Neural cell (in vitro differentiated cells): Measurements from ENCODE around the gene UBA1. TPM values are rescaled to one million over a fixed set of nuclear protein-coding genes. Genes with fewer than 3 reads are reported as not detected.

Experiments
- H2AFZ ChIP-seq: fragments of 200-600, 300-800 bp; sonication (generic), shearing (Covaris generic); 2 replicates; pipeline ENCODE4 v1.6.0; 2014; ENCODE audit warnings: low read depth, mild to moderate bottlenecking, antibody characterized with exemption, low read length, moderate library complexity
- H3F3A ChIP-seq: fragments of 200-600 bp; shearing (Covaris generic); 2 replicates; pipeline ENCODE4 v1.6.1; 2016; ENCODE audit warnings: mild to moderate bottlenecking, moderate library complexity, mixed read lengths, antibody characterized with exemption, low read length; ENCODE audit not compliant: insufficient read depth, poor library complexity, severe bottlenecking
- H3K27ac ChIP-seq: fragments of 200-600, 300-800 bp; sonication (generic), shearing (Covaris generic); 2 replicates; pipeline ENCODE4 v1.5.1; 2014; ENCODE audit warnings: mild to moderate bottlenecking, low read length, moderate library complexity
- H3K27me3 ChIP-seq: fragments of 300-800, 200-600 bp; sonication (generic), shearing (Covaris generic); 2 replicates; pipeline ENCODE4 v1.6.0; 2014; ENCODE audit warnings: mild to moderate bottlenecking, low read depth, low read length, moderate library complexity; ENCODE audit not compliant: insufficient read depth
- H3K36me3 ChIP-seq: fragments of 300-800, 200-600 bp; sonication (generic), shearing (Covaris generic); 2 replicates; pipeline ENCODE4 v1.5.1; 2014; ENCODE audit warnings: mild to moderate bottlenecking, antibody characterized with exemption, low read length, moderate library complexity; ENCODE audit not compliant: insufficient read depth
- H3K4me2 ChIP-seq: fragments of 300-800, 200-600 bp; sonication (generic), shearing (Covaris generic); 2 replicates; pipeline ENCODE4 v1.6.0; 2014; ENCODE audit warnings: mild to moderate bottlenecking, low read length
- H3K4me3 ChIP-seq: fragments of 300-800, 200-600 bp; sonication (generic), shearing (Covaris generic); 2 replicates; pipeline ENCODE4 v1.5.1; 2014; ENCODE audit warnings: mild to moderate bottlenecking, low read length, moderate library complexity
- H3K79me2 ChIP-seq: fragments of 200-600 bp; shearing (Covaris generic); replicated peaks from 2 replicates; pipeline ENCODE4 v1.6.0; 2014; ENCODE audit warnings: mild to moderate bottlenecking, low read length, moderate library complexity; ENCODE audit not compliant: insufficient read depth
- H3K9ac ChIP-seq: fragments of 300-800, 200-600 bp; sonication (generic), shearing (Covaris generic); 2 replicates; pipeline ENCODE4 v1.6.1; 2016; ENCODE audit warnings: mild to moderate bottlenecking, low read length, mixed read lengths
- H3K9me2 ChIP-seq: fragments of 200-600 bp; shearing (Covaris generic); 2 replicates; pipeline ENCODE4 v1.6.1; 2016; ENCODE audit warnings: mild to moderate bottlenecking, low read length, mixed read lengths; ENCODE audit not compliant: insufficient read depth
- H3K9me3 ChIP-seq: fragments of 200-600, 300-800 bp; sonication (generic), shearing (Covaris generic); 2 replicates; pipeline ENCODE4 v1.6.1; 2016; ENCODE audit warnings: mild to moderate bottlenecking, mixed run types, low read length, moderate library complexity, mixed read lengths
- H4K20me1 ChIP-seq: fragments of 200-600 bp; shearing (Covaris generic); 2 replicates; pipeline ENCODE4 v1.6.1; 2016; ENCODE audit warnings: mild to moderate bottlenecking, mixed run types; ENCODE audit not compliant: insufficient read depth
- CTCF ChIP-seq: fragments of 450-650 bp; IDR thresholded peaks from 2 replicates; pipeline ENCODE4 v1.5.1; 2014; ENCODE audit warnings: antibody characterized with exemption, mild to moderate bottlenecking, moderate library complexity; ENCODE audit not compliant: poor library complexity, severe bottlenecking
- EP300 ChIP-seq: fragments of 450-650 bp; conservative IDR thresholded peaks from 2 replicates; pipeline ENCODE4 v1.6.1; 2014; ENCODE audit warnings: antibody characterized with exemption, mild to moderate bottlenecking, moderate library complexity; ENCODE audit not compliant: poor library complexity, severe bottlenecking
- EZH2 ChIP-seq: fragments of 200-600, 300-800 bp; shearing (Covaris generic), sonication (generic); IDR thresholded peaks from 2 replicates; pipeline ENCODE4 v1.6.1; 2014; ENCODE audit warnings: antibody characterized with exemption, low read length, borderline replicate concordance, mild to moderate bottlenecking; ENCODE audit not compliant: insufficient read depth, poor library complexity, severe bottlenecking
- MXI1 ChIP-seq: fragments of 450-650 bp; conservative IDR thresholded peaks from 2 replicates; pipeline ENCODE4 v1.6.1; 2014; ENCODE audit warnings: antibody characterized with exemption, mild to moderate bottlenecking; ENCODE audit not compliant: poor library complexity, severe bottlenecking
- POLR2AphosphoS5 ChIP-seq: IDR thresholded peaks from 2 replicates; pipeline ENCODE4 v1.6.1; 2012
- RAD21 ChIP-seq: fragments of 450-650 bp; conservative IDR thresholded peaks from 2 replicates; pipeline ENCODE4 v1.6.1; 2014; ENCODE audit warnings: antibody characterized with exemption, mild to moderate bottlenecking, moderate library complexity
- REST ChIP-seq: IDR thresholded peaks from 2 replicates; pipeline ENCODE4 v1.6.1; 2012; ENCODE audit warnings: borderline replicate concordance
- SMC3 ChIP-seq: fragments of 450-650 bp; conservative IDR thresholded peaks from 2 replicates; pipeline ENCODE4 v1.6.1; 2014; ENCODE audit warnings: antibody characterized with exemption, mild to moderate bottlenecking, moderate library complexity; ENCODE audit not compliant: poor library complexity
- TAF1 ChIP-seq: IDR thresholded peaks from 2 replicates; pipeline ENCODE4 v1.6.1; 2012; ENCODE audit warnings: low read depth
- polyA plus RNA-seq: library from polyadenylated mRNA; depleted of rRNA; stranded (reverse); fragments of >200 nt; gene quantifications from 2 replicates; pipeline ENCODE4 v1.2.3, GENCODE V29; 2014

Gene UBA1
- polyA plus RNA-seq, 1 donor from 2014 or later: 132 TPM

DNA sequence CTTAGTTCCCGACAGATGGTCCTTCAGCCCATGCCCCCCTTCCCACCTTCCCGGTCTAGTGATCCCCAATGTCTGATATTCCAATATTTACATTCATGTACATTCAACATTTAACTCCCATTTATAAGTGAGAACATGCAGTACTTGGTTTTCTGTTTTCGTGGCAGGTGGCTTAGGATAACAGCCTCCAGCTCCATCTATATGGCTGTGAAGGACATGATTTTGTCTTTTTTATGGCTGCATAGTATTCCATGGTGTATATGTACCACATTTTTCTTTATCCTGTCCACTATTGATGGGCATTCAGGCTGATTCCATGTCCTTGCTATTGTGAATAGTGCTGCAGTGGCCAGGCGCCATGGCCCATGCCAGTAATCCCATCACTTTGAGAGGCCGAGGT is 34.8 kb upstream of the UBA1 start:
- H4K20me1 ChIP-seq: no peaks in the 10 kb centered on the region
- H3K27me3 ChIP-seq: no peaks in the 10 kb centered on the region
- H3F3A ChIP-seq: no peaks in the 10 kb centered on the region
- H2AFZ ChIP-seq: no peak overlapping the region
- H3K36me3 ChIP-seq: no peaks in the 10 kb centered on the region
- H3K27ac ChIP-seq: no peak overlapping the region
- H3K79me2 ChIP-seq: peaks cover 6% of the 10 kb centered on the region
- no peak overlapping the region for H3K4me2 ChIP-seq
- H3K9me2 ChIP-seq: no peaks in the 10 kb centered on the region
- no peaks in the 10 kb centered on the region for H3K9me3 ChIP-seq
- TF ChIP-seq TAF1: no peak
- TF ChIP-seq RAD21: no peak
- no peak overlapping the region for H3K4me3 ChIP-seq
- H3K9ac ChIP-seq: no peak overlapping the region

DNA sequence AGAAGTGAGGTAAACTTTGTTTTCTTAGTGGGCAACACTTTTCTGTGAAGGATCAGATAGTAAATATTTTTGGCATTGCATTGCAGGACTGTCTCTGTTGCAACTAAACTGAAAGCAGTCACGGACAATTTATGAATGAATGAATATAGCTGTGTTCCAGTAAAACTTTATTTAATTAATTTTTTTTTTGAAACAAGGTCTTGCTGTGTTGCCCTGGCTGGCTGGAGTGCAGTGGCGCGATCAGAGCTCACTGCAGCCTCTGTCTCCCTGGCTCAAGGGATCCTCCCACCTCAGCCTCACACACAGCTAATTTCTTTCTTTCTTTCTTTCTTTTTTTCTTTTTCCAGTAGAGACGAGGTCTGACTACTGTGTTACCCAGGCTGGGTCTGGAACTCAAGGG is 32.8 kb upstream of the UBA1 start:
- H3K4me3 ChIP-seq: no peak overlapping the region
- no peak overlapping the region for H3K27ac ChIP-seq
- H3K4me2 ChIP-seq: no peak overlapping the region
- H3K27me3 ChIP-seq: no peaks in the 10 kb centered on the region
- no peaks in the 10 kb centered on the region for H3F3A ChIP-seq
- no peak overlapping the region for H2AFZ ChIP-seq
- no peaks in the 10 kb centered on the region for H3K9me2 ChIP-seq
- no peaks in the 10 kb centered on the region for H3K36me3 ChIP-seq
- no peaks in the 10 kb centered on the region for H3K9me3 ChIP-seq
- no peaks in the 10 kb centered on the region for H3K79me2 ChIP-seq
- H4K20me1 ChIP-seq: no peaks in the 10 kb centered on the region
- no peak overlapping the region for H3K9ac ChIP-seq
- TF ChIP-seq EZH2: no peak
- no peak for TF ChIP-seq EP300
- TF ChIP-seq REST: no peak
- TF ChIP-seq TAF1: no peak
- no peak for TF ChIP-seq RAD21
- TF ChIP-seq CTCF: no peak
- no peak for TF ChIP-seq MXI1
- no peak for TF ChIP-seq POLR2AphosphoS5
- TF ChIP-seq SMC3: no peak
